NB4 (cell line): Measurements from ENCODE around the gene GNG13.

Experiments
- DNase-seq: peaks from one replicate; pipeline ENCODE4 v3.0.0; 2010; ENCODE audit warnings: low read depth
- H3K4me3 ChIP-seq: one replicate; pipeline ENCODE4 v1.5.1; 2011; ENCODE audit warnings: mild to moderate bottlenecking, low read depth, low read length, moderate library complexity
- CTCF ChIP-seq: IDR thresholded peaks from one replicate; pipeline ENCODE4 v1.5.1; 2012; ENCODE audit warnings: low read depth, low read length
- MAX ChIP-seq: IDR thresholded peaks from 2 replicates; pipeline ENCODE4 v1.6.1; 2011; ENCODE audit warnings: low read depth, low read length
- MYC ChIP-seq: IDR thresholded peaks from 2 replicates; pipeline ENCODE4 v1.6.1; 2011; ENCODE audit warnings: low read depth, low read length
- POLR2A ChIP-seq: IDR thresholded peaks from 2 replicates; pipeline ENCODE4 v1.6.1; 2011; ENCODE audit warnings: mild to moderate bottlenecking; ENCODE audit not compliant: insufficient read length; ENCODE audit errors: extremely low read depth

The GNG13 gene

GRCh38 chr16:766008-766819, 34.3 kb downstream of the GNG13 start:
- H3K4me3 ChIP-seq: no peak overlapping the region
- no peak for DNase-seq
- TF ChIP-seq POLR2A (no peak), CTCF (no peak), MYC (no peak)

- TF ChIP-seq CTCF (no peak), MAX (no peak), POLR2A (no peak), MYC (no peak)
- no peak overlapping the region for H3K4me3 ChIP-seq
- DNase-seq: no peak
Measured at GRCh38 chr16:765488-765865, 35.1 kb downstream of the GNG13 start.

GRCh38 chr16:764848-765487, 35.6 kb downstream of the GNG13 start:
- H3K4me3 ChIP-seq: no peak overlapping the region
- no peak for TF ChIP-seq POLR2A
- TF ChIP-seq CTCF: no peak
- no peak for TF ChIP-seq MAX
- TF ChIP-seq MYC: no peak
- DNase-seq: no peak

GRCh38 chr16:764184-764750, 36.3 kb downstream of the GNG13 start:
- TF ChIP-seq MYC (no peak), POLR2A (no peak), CTCF (no peak), MAX (no peak)
- no peak for DNase-seq
- no peak overlapping the region for H3K4me3 ChIP-seq

GRCh38 chr16:763369-764183, 37.0 kb downstream of the GNG13 start:
- no peak overlapping the region for H3K4me3 ChIP-seq
- no peak for TF ChIP-seq MAX
- TF ChIP-seq MYC: no peak
- no peak for TF ChIP-seq POLR2A
- no peak for TF ChIP-seq CTCF
- no peak for DNase-seq
